HepG2 (cell line): Measurements from ENCODE around the gene PPP1R3F. TPM values are rescaled to one million over a fixed set of nuclear protein-coding genes. Genes with fewer than 3 reads are reported as not detected.

Source experiments
- ATAC-seq: fragments of 200-7000 bp; cut with Tn5 transposase; 3 replicates; pipeline ENCODE4 v1.9.1; 2020; ENCODE audit warnings: mild to moderate bottlenecking, moderate library complexity
- BruUV-seq: library from RNA; stranded (reverse); fragments of 400-500 nt; replicated peaks from 2 replicates; lab custom pipeline; 2021; lab: Mats Ljungman, UMichigan
- CTCF ChIA-PET: fragments of 300-600 bp; formaldehyde crosslinking; extraction: SDS; loops from one replicate; lab custom pipeline; 2021; ENCODE audit warnings: low total read pairs, inconsistent platforms, low intra/inter-chr PET ratio; lab: Yijun Ruan, JAX
- POLR2A ChIA-PET: fragments of 350-600 bp; sonication (Branson Sonifier 250); formaldehyde crosslinking; loops from one replicate; lab custom pipeline; 2020; ENCODE audit warnings: antibody characterized with exemption, inconsistent platforms; lab: Yijun Ruan, JAX
- DNase-seq: peaks from one replicate; pipeline ENCODE4 v3.0.0-alpha.2; 2015; ENCODE audit warnings: low spot score
- FAIRE-seq: peaks from 3 replicates; lab custom pipeline; 2011; peaks lifted over from hg19 to GRCh38; lab: Jason Lieb, UNC
- H2AFZ ChIP-seq: one replicate; pipeline ENCODE4 v1.6.1; 2011; ENCODE audit warnings: low read length, inconsistent platforms
- H3K27ac ChIP-seq: fragments of 300-600 bp; 3 replicates; pipeline ENCODE4 v1.8.0; 2011; ENCODE audit warnings: mixed run types, mild to moderate bottlenecking, mixed read lengths, low read length, inconsistent platforms; ENCODE audit not compliant: insufficient read depth; ENCODE audit errors: extremely low read length
- H3K27me3 ChIP-seq, 2 experiments: fragments of 200-600 bp in 1 of 2; 2 replicates in 1 of 2; 3 replicates in 1 of 2; pipeline versions ENCODE4 v1.6.0 to v1.8.0; 2011; ENCODE audit warnings: low read length in 2 of 2, mild to moderate bottlenecking in 2 of 2, moderate library complexity in 2 of 2, inconsistent platforms in 1 of 2; ENCODE audit not compliant: insufficient read depth in 2 of 2, control insufficient read depth in 1 of 2
- H3K36me3 ChIP-seq, 2 experiments: fragments of 200-600 bp in 1 of 2; replicated peaks in 1 of 2; 2 replicates in 1 of 2; 3 replicates in 1 of 2; pipeline versions ENCODE4 v1.5.1 to v1.8.0; 2011; ENCODE audit warnings: low read length in 2 of 2, inconsistent platforms in 1 of 2; ENCODE audit not compliant: insufficient read depth in 2 of 2, control insufficient read depth in 1 of 2
- H3K4me1 ChIP-seq: 2 replicates; pipeline ENCODE4 v1.5.1; 2012; ENCODE audit warnings: low read length, inconsistent platforms; ENCODE audit not compliant: insufficient read depth
- H3K4me2 ChIP-seq: 2 replicates; pipeline ENCODE4 v1.6.0; 2011; ENCODE audit warnings: low read depth, low read length, inconsistent platforms
- H3K4me3 ChIP-seq, 3 experiments: fragments of 200-600 bp in 1 of 3; sonication (generic), shearing (Covaris generic) in 1 of 3; replicated peaks in 1 of 3; 2 replicates each; pipeline ENCODE4 v1.5.1; 2011 to 2016; ENCODE audit warnings: low read length in 3 of 3, inconsistent platforms in 2 of 3, low read depth in 2 of 3, mild to moderate bottlenecking in 2 of 3, control low read depth in 1 of 3, mixed read lengths in 1 of 3; ENCODE audit not compliant: insufficient read depth in 1 of 3
- H3K79me2 ChIP-seq: one replicate; pipeline ENCODE4 v1.6.1; 2011; ENCODE audit warnings: low read length, inconsistent platforms; ENCODE audit not compliant: insufficient read depth
- H3K9ac ChIP-seq: 2 replicates; pipeline ENCODE4 v1.6.0; 2011; ENCODE audit warnings: mild to moderate bottlenecking, low read depth, low read length, inconsistent platforms; ENCODE audit not compliant: insufficient read depth
- H3K9me3 ChIP-seq: 2 replicates; pipeline ENCODE4 v1.5.1; 2012; ENCODE audit warnings: mild to moderate bottlenecking, low read length
- H4K20me1 ChIP-seq: 2 replicates; pipeline ENCODE4 v1.6.0; 2011; ENCODE audit warnings: inconsistent platforms, mild to moderate bottlenecking, low read length, moderate library complexity; ENCODE audit not compliant: insufficient read depth
- CC2D1A ChIP-seq: sonication (generic); formaldehyde crosslinking; IDR thresholded peaks from 2 replicates; pipeline ENCODE4 v1.8.1; 2023; ENCODE audit warnings: mild to moderate bottlenecking, missing genetic modification reagents
- ELF4 ChIP-seq: sonication (generic); formaldehyde crosslinking; IDR thresholded peaks from 2 replicates; pipeline ENCODE4 v1.5.0; 2020; ENCODE audit warnings: missing genetic modification reagents, mild to moderate bottlenecking, moderate library complexity, borderline replicate concordance
- GATAD1 ChIP-seq: IDR thresholded peaks from 2 replicates; pipeline ENCODE4 v1.6.1; 2016; ENCODE audit warnings: missing genetic modification reagents, missing compliant biosample characterization
- RBM39 ChIP-seq: fragments of 200-400 bp; formaldehyde crosslinking; IDR thresholded peaks from one replicate; pipeline ENCODE4 v1.6.1; 2018; ENCODE audit warnings: antibody characterized with exemption, mild to moderate bottlenecking, low read depth, low read length; ENCODE audit not compliant: poor library complexity, severe bottlenecking
- RCOR2 ChIP-seq: IDR thresholded peaks from 2 replicates; pipeline ENCODE4 v1.6.1; 2016; ENCODE audit warnings: missing biosample characterization, missing genetic modification reagents
- SP1 ChIP-seq, 2 experiments: fragments of 450-650 bp in 1 of 2; sonication (generic) in 1 of 2; formaldehyde crosslinking in 1 of 2; IDR thresholded peaks; 2 replicates each; pipeline versions ENCODE4 v1.4.0 to v1.6.1; 2016 to 2020; ENCODE audit warnings: missing genetic modification reagents in 1 of 2
- SRSF9 ChIP-seq: fragments of 200-400 bp; formaldehyde crosslinking; IDR thresholded peaks from 2 replicates; pipeline ENCODE4 v1.6.1; 2018; ENCODE audit warnings: borderline replicate concordance, mild to moderate bottlenecking, low read depth, low read length; ENCODE audit not compliant: insufficient read depth, poor library complexity, severe bottlenecking
- ZFP1 ChIP-seq: IDR thresholded peaks from 2 replicates; pipeline ENCODE4 v1.6.1; 2016
- ZFP62 ChIP-seq: sonication (generic); formaldehyde crosslinking; IDR thresholded peaks from 2 replicates; pipeline ENCODE4 v1.4.0; 2020; ENCODE audit warnings: missing genetic modification reagents
- ZNF367 ChIP-seq: sonication (generic); formaldehyde crosslinking; IDR thresholded peaks from 2 replicates; pipeline ENCODE4 v1.4.0; 2020; ENCODE audit warnings: missing genetic modification reagents, borderline replicate concordance
- ZNF44 ChIP-seq: sonication (generic); formaldehyde crosslinking; IDR thresholded peaks from 2 replicates; pipeline ENCODE4 v1.5.1; 2020; ENCODE audit warnings: mild to moderate bottlenecking, missing genetic modification reagents
- ZNF589 ChIP-seq: sonication (generic); formaldehyde crosslinking; conservative IDR thresholded peaks from 2 replicates; pipeline ENCODE4 v1.8.0; 2022; ENCODE audit warnings: mild to moderate bottlenecking, moderate library complexity, missing genetic modification reagents
- WGBS: methylation state at CpG from one replicate; pipeline ENCODE4 v1.1.6; 2017; ENCODE audit warnings: low lambda C conversion rate; 5-methylcytosine and 5-hydroxymethylcytosine counted together
- in situ Hi-C: cut with HindIII; loops from 2 replicates; pipeline ENCODE4 v1.10.0; 2017; ENCODE audit warnings: low pct_unique_long_range_greater_than_20kb; ENCODE audit not compliant: extremely low pct_ligation_motif_present
- intact Hi-C: fragments of 100-400 bp; cut with micrococcal nuclease; formaldehyde crosslinking; loops from one replicate; pipeline ENCODE4 v1.10.0; 2022; ENCODE audit not compliant: unreplicated experiment
- polyA plus RNA-seq, 8 experiments: library from polyadenylated mRNA; depleted of rRNA in 3 of 8; stranded (reverse) in 7 of 8; unstranded in 1 of 8; fragments of >200 nt; fragmentation: Illumina TruSeq in 4 of 8; extraction: Trizol in 4 of 8; gene quantifications; 2 replicates each; pipeline versions ENCODE4 v1.2.1 to v1.2.3, GENCODE V29; 2011 to 2016; ENCODE audit warnings: low read depth in 4 of 8, missing spikeins in 1 of 8, mixed read lengths in 1 of 8; ENCODE audit not compliant: insufficient read depth in 1 of 8
- total RNA-seq, 5 experiments: library from RNA; depleted of rRNA; stranded (reverse); fragments of >200 nt; fragmentation: Illumina TruSeq; extraction: Trizol; gene quantifications; 2 replicates each; pipeline ENCODE4 v1.2.3, GENCODE V29; 2016; ENCODE audit warnings: low read depth in 1 of 5
- TF ChIP-seq, protein P1 (sequence below): sonication (generic); formaldehyde crosslinking; IDR thresholded peaks from 2 replicates; pipeline ENCODE4 v1.5.0; 2020; ENCODE audit warnings: mild to moderate bottlenecking, missing genetic modification reagents, borderline replicate concordance
- TF ChIP-seq, protein P2 (sequence below): IDR thresholded peaks from 2 replicates; pipeline ENCODE4 v1.6.1; 2012; ENCODE audit warnings: low read depth, low read length, improper control_type of control experiment
- TF ChIP-seq, protein P3 (sequence below): sonication (generic); formaldehyde crosslinking; IDR thresholded peaks from 2 replicates; pipeline ENCODE4 v1.5.0; 2020; ENCODE audit warnings: mild to moderate bottlenecking, missing genetic modification reagents
- TF ChIP-seq, protein P4 (sequence below): sonication (generic); formaldehyde crosslinking; IDR thresholded peaks from 2 replicates; pipeline ENCODE4 v1.5.0; 2020; ENCODE audit warnings: missing genetic modification reagents

The PPP1R3F gene
- total and polyA plus RNA-seq, 2 of the 13 experiments (the other 11 are each of a cell fraction or from before 2014, with no cell fraction given): 0.82 to 0.84 TPM

DNA sequence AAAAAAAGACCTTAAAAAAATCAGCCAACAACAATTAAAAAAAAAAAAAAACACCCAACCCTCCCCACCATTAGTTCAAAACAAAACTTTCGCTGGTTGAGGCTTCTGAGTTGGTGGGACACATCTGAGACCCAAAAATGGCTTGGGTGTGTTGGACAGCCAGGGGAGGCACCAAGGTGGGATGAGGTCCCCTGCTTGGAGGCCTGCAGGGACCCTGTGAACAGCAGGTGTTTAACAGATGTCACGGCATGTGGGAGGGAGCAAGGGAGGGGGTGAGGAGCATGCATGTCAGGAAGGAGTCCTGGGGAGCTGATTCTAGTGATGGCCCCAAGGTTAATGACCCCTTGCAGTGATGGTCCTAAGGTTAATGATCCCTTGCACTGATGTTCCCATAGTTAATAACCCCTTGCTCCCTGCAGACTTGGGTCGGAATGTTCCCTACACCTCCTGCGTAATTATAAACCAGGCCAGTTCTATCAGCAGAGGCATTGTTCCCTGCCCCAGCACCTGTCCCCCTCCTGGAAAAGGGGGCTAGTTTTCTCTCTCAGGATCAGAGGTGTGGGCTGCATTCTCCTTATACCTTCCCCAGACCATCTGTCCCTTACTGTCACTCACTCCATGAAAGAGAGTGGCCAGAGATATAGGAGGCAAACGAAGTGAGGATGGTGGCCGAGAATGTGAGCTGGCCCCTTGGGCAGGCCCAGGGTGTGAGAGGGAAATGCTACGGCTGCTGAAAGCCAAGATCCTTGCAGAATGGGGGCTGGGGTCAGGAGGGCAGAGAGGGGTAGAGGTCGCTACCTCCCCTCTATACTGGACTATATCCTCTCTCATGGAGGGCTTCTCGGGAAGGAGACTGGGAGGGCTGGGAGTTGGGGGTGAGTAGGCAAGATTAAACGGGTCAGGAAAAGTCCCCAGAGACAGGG lies 2.8 kb upstream of the PPP1R3F start:
- H3K4me2 ChIP-seq: peak overlapping the region; percentile 7; the same call in 1 of the 2 replicates
- ChIA-PET POLR2A (interaction anchor here (1.0 kb wide), 1 partner anchor 76 kb away, joined by 4 read pairs; no protein-coding TSS in a partner anchor), CTCF (no interaction called here)
- H3K9ac ChIP-seq: no peak overlapping the region
- in situ Hi-C loops (no loop called here), intact Hi-C loops (loop anchor here (5.0 kb wide), 1 partner anchor 74 kb away; no protein-coding TSS in a partner anchor)
- no peak overlapping the region for H3K4me3 ChIP-seq
- H2AFZ ChIP-seq: no peak overlapping the region
- no peaks in the 10 kb centered on the region for H3K9me3 ChIP-seq
- no TSS peak for BruUV-seq
- no peak for DNase-seq
- ATAC-seq: no peak
- TF ChIP-seq, protein P1, sequence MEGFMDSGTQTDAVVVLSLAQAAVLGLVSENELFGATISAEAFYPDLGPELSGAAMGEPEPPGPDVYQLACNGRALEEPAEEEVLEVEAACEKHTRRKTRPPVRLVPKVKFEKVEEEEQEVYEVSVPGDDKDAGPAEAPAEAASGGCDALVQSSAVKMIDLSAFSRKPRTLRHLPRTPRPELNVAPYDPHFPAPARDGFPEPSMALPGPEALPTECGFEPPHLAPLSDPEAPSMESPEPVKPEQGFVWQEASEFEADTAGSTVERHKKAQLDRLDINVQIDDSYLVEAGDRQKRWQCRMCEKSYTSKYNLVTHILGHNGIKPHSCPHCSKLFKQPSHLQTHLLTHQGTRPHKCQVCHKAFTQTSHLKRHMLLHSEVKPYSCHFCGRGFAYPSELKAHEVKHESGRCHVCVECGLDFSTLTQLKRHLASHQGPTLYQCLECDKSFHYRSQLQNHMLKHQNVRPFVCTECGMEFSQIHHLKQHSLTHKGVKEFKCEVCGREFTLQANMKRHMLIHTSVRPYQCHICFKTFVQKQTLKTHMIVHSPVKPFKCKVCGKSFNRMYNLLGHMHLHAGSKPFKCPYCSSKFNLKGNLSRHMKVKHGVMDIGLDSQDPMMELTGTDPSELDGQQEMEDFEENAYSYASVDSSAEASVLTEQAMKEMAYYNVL (CRISPR knock-in tag): no peak
- TF ChIP-seq, protein P2, sequence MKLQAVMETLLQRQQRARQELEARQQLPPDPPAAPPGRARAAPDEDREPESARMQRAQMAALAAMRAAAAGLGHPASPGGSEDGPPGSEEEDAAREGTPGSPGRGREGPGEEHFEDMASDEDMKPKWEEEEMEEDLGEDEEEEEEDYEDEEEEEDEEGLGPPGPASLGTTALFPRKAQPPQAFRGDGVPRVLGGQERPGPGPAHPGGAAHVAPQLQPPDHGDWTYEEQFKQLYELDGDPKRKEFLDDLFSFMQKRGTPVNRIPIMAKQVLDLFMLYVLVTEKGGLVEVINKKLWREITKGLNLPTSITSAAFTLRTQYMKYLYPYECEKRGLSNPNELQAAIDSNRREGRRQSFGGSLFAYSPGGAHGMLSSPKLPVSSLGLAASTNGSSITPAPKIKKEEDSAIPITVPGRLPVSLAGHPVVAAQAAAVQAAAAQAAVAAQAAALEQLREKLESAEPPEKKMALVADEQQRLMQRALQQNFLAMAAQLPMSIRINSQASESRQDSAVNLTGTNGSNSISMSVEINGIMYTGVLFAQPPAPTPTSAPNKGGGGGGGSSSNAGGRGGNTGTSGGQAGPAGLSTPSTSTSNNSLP: no peak
- TF ChIP-seq GATAD1: no peak
- TF ChIP-seq SRSF9: no peak
- TF ChIP-seq RCOR2 (CRISPR knock-in tag): no peak
- TF ChIP-seq ZFP1 (CRISPR knock-in tag): no peak
- TF ChIP-seq ZNF367: no peak
- TF ChIP-seq ELF4 (CRISPR knock-in tag): no peak
- TF ChIP-seq, protein P3, sequence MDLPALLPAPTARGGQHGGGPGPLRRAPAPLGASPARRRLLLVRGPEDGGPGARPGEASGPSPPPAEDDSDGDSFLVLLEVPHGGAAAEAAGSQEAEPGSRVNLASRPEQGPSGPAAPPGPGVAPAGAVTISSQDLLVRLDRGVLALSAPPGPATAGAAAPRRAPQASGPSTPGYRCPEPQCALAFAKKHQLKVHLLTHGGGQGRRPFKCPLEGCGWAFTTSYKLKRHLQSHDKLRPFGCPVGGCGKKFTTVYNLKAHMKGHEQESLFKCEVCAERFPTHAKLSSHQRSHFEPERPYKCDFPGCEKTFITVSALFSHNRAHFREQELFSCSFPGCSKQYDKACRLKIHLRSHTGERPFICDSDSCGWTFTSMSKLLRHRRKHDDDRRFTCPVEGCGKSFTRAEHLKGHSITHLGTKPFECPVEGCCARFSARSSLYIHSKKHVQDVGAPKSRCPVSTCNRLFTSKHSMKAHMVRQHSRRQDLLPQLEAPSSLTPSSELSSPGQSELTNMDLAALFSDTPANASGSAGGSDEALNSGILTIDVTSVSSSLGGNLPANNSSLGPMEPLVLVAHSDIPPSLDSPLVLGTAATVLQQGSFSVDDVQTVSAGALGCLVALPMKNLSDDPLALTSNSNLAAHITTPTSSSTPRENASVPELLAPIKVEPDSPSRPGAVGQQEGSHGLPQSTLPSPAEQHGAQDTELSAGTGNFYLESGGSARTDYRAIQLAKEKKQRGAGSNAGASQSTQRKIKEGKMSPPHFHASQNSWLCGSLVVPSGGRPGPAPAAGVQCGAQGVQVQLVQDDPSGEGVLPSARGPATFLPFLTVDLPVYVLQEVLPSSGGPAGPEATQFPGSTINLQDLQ: no peak
- TF ChIP-seq ZFP62 (CRISPR knock-in tag): no peak
- TF ChIP-seq, protein P4, sequence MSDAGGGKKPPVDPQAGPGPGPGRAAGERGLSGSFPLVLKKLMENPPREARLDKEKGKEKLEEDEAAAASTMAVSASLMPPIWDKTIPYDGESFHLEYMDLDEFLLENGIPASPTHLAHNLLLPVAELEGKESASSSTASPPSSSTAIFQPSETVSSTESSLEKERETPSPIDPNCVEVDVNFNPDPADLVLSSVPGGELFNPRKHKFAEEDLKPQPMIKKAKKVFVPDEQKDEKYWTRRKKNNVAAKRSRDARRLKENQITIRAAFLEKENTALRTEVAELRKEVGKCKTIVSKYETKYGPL (CRISPR knock-in tag): no peak
- TF ChIP-seq ZNF589 (CRISPR knock-in tag): no peak
- no peak for TF ChIP-seq SP1 (IDR thresholded peaks at IDR 0.05)
- no peak for TF ChIP-seq SP1 (CRISPR knock-in tag; IDR thresholded peaks at IDR 0.05)
- TF ChIP-seq RBM39: no peak
- no peak for TF ChIP-seq CC2D1A
- TF ChIP-seq ZNF44: no peak
- no peak overlapping the region for H3K27ac ChIP-seq
- peaks cover 35% of the 10 kb centered on the region for H3K4me1 ChIP-seq
- H3K79me2 ChIP-seq: peaks cover 9% of the 10 kb centered on the region
- FAIRE-seq: no peak
- H3K36me3 ChIP-seq: no peaks in the 10 kb centered on the region
- 19% methylated on average over 7 of the region's 10 CpGs for WGBS
- no peaks in the 10 kb centered on the region for H4K20me1 ChIP-seq
- H3K27me3 ChIP-seq: no peaks in the 10 kb centered on the region; a peak in 1 of 5 replicates
